ENCODE results near the gene FBXO45. TPM values are rescaled to one million over a fixed set of nuclear protein-coding genes. Genes with fewer than 3 reads are reported as not detected.
"Not testable (repeated sequence)": the region's sequence is repeated elsewhere in the genome, so short reads cannot be mapped to it uniquely, and the experiment has no call there.

FBXO45 gene
- polyA plus RNA-seq, 2 donors, result 4.1 to 7.0 TPM

GRCh38 chr3:196609343-196609775 is 40.9 kb downstream of the FBXO45 start:
- no peak overlapping the region for H3K4me3 ChIP-seq (ENCODE audit: low read depth in 1 of 2, low read length in 2 of 2)
- 15 to 16% methylated on average over 5 of the region's 5 CpGs for WGBS, 2 donors
- H3K27me3 ChIP-seq (ENCODE audit: control insufficient read depth in 1 of 2, insufficient read depth in 2 of 2, low read length in 2 of 2), result no peaks in the 10 kb centered on the region
- no peaks in the 10 kb centered on the region for H3K4me1 ChIP-seq (ENCODE audit: control insufficient read depth in 2 of 2, insufficient read depth in 2 of 2, low read length in 1 of 2)
- H3K36me3 ChIP-seq (ENCODE audit: control insufficient read depth in 2 of 2, insufficient read depth in 2 of 2, low read length in 1 of 2), result no peaks in the 10 kb centered on the region
- no peaks in the 10 kb centered on the region for H3K9me3 ChIP-seq (ENCODE audit: control insufficient read depth in 2 of 2, insufficient read depth in 1 of 2, low read depth in 1 of 2, low read length in 1 of 2)
- H3K27ac ChIP-seq (ENCODE audit: low read depth in 2 of 2, low read length in 1 of 2), result no peak overlapping the region

- Histone ChIP-seq H3K27ac (ENCODE audit: low read depth in 2 of 2, low read length in 1 of 2) (peak overlapping the region in 1 of 2 donors; percentile 40), H3K4me1 (ENCODE audit: control insufficient read depth in 2 of 2, insufficient read depth in 2 of 2, low read length in 1 of 2) (no peaks in the 10 kb centered on the region), H3K36me3 (ENCODE audit: control insufficient read depth in 2 of 2, insufficient read depth in 2 of 2, low read length in 1 of 2) (no peaks in the 10 kb centered on the region), H3K27me3 (ENCODE audit: control insufficient read depth in 1 of 2, insufficient read depth in 2 of 2, low read length in 2 of 2) (no peaks in the 10 kb centered on the region), H3K4me3 (ENCODE audit: low read depth in 1 of 2, low read length in 2 of 2) (no peak overlapping the region), H3K9me3 (ENCODE audit: control insufficient read depth in 2 of 2, insufficient read depth in 1 of 2, low read depth in 1 of 2, low read length in 1 of 2) (no peaks in the 10 kb centered on the region)
- 79 to 84% methylated on average over 6 of the region's 6 CpGs for WGBS, 2 donors
Measured at GRCh38 chr3:196609805-196610515, 41.5 kb downstream of the FBXO45 start.

- H3K4me1 ChIP-seq (ENCODE audit: control insufficient read depth in 2 of 2, insufficient read depth in 2 of 2, low read length in 1 of 2), result no peaks in the 10 kb centered on the region
- no peaks in the 10 kb centered on the region for H3K27me3 ChIP-seq (ENCODE audit: control insufficient read depth in 1 of 2, insufficient read depth in 2 of 2, low read length in 2 of 2)
- no peaks in the 10 kb centered on the region for H3K9me3 ChIP-seq (ENCODE audit: control insufficient read depth in 2 of 2, insufficient read depth in 1 of 2, low read depth in 1 of 2, low read length in 1 of 2)
- no peak overlapping the region for H3K4me3 ChIP-seq (ENCODE audit: low read depth in 1 of 2, low read length in 2 of 2)
- WGBS, 2 donors, result 59 to 73% methylated on average over 10 of the region's 10 CpGs
- H3K27ac ChIP-seq (ENCODE audit: low read depth in 2 of 2, low read length in 1 of 2), result peak overlapping the region in 1 of 2 donors; percentile 11
- no peaks in the 10 kb centered on the region for H3K36me3 ChIP-seq (ENCODE audit: control insufficient read depth in 2 of 2, insufficient read depth in 2 of 2, low read length in 1 of 2)
Measured at GRCh38 chr3:196611761-196612483, 43.5 kb downstream of the FBXO45 start.

- H3K4me1 ChIP-seq (ENCODE audit: control insufficient read depth in 2 of 2, insufficient read depth in 2 of 2, low read length in 1 of 2); H3K36me3 ChIP-seq (ENCODE audit: control insufficient read depth in 2 of 2, insufficient read depth in 2 of 2, low read length in 1 of 2): not testable (repeated sequence)
- 94% methylated on average over 6 of the region's 6 CpGs for WGBS, 2 donors
Measured at GRCh38 chr3:196615234-196615633, 46.8 kb downstream of the FBXO45 start.

GRCh38 chr3:196617256-196617655 is 48.8 kb downstream of the FBXO45 start:
- no peaks in the 10 kb centered on the region for H3K36me3 ChIP-seq (ENCODE audit: control insufficient read depth in 2 of 2, insufficient read depth in 2 of 2, low read length in 1 of 2)
- no peaks in the 10 kb centered on the region for H3K4me1 ChIP-seq (ENCODE audit: control insufficient read depth in 2 of 2, insufficient read depth in 2 of 2, low read length in 1 of 2)
- no peak overlapping the region for H3K27ac ChIP-seq (ENCODE audit: low read depth in 2 of 2, low read length in 1 of 2)
- H3K9me3 ChIP-seq (ENCODE audit: control insufficient read depth in 2 of 2, insufficient read depth in 1 of 2, low read depth in 1 of 2, low read length in 1 of 2), result no peaks in the 10 kb centered on the region
- H3K4me3 ChIP-seq (ENCODE audit: low read depth in 1 of 2, low read length in 2 of 2), result no peak overlapping the region
- H3K27me3 ChIP-seq (ENCODE audit: control insufficient read depth in 1 of 2, insufficient read depth in 2 of 2, low read length in 2 of 2), result no peaks in the 10 kb centered on the region
- 77 to 80% methylated on average over 5 of the region's 5 CpGs for WGBS, 2 donors

More at GRCh38 chr3:196615234-196615633, 46.8 kb downstream of the FBXO45 start:
- not testable (repeated sequence) for H3K27ac ChIP-seq (ENCODE audit: low read depth in 2 of 2, low read length in 1 of 2); H3K9me3 ChIP-seq (ENCODE audit: control insufficient read depth in 2 of 2, insufficient read depth in 1 of 2, low read depth in 1 of 2, low read length in 1 of 2); H3K4me3 ChIP-seq (ENCODE audit: low read depth in 1 of 2, low read length in 2 of 2); H3K27me3 ChIP-seq (ENCODE audit: control insufficient read depth in 1 of 2, insufficient read depth in 2 of 2, low read length in 2 of 2)

- H3K9me3 ChIP-seq (ENCODE audit: control insufficient read depth in 2 of 2, insufficient read depth in 1 of 2, low read depth in 1 of 2, low read length in 1 of 2), result no peaks in the 10 kb centered on the region
- H3K27me3 ChIP-seq (ENCODE audit: control insufficient read depth in 1 of 2, insufficient read depth in 2 of 2, low read length in 2 of 2), result no peaks in the 10 kb centered on the region
- no peak overlapping the region for H3K4me3 ChIP-seq (ENCODE audit: low read depth in 1 of 2, low read length in 2 of 2)
- H3K27ac ChIP-seq (ENCODE audit: low read depth in 2 of 2, low read length in 1 of 2), result peak overlapping the region; percentile 55 to 80
- WGBS, 2 donors, result 50 to 55% methylated on average over 5 of the region's 5 CpGs
- H3K4me1 ChIP-seq (ENCODE audit: control insufficient read depth in 2 of 2, insufficient read depth in 2 of 2, low read length in 1 of 2), result peaks cover 0 to 4% of the 10 kb centered on the region in 2 donors
- H3K36me3 ChIP-seq (ENCODE audit: control insufficient read depth in 2 of 2, insufficient read depth in 2 of 2, low read length in 1 of 2), result no peaks in the 10 kb centered on the region
Measured at GRCh38 chr3:196619223-196619622, 50.8 kb downstream of the FBXO45 start.

- WGBS, 2 donors, result 46% methylated on average over 2 to 3 of the region's 5 CpGs
- not testable (repeated sequence) for H3K27ac ChIP-seq (ENCODE audit: low read depth in 2 of 2, low read length in 1 of 2)
Measured at GRCh38 chr3:196619627-196620026, 51.2 kb downstream of the FBXO45 start.

GRCh38 chr3:196620161-196620604 is 51.7 kb downstream of the FBXO45 start:
- 55 to 72% methylated on average over 10 of the region's 10 CpGs for WGBS, 2 donors

More at GRCh38 chr3:196619627-196620026, 51.2 kb downstream of the FBXO45 start:
- H3K9me3 ChIP-seq (ENCODE audit: control insufficient read depth in 2 of 2, insufficient read depth in 1 of 2, low read depth in 1 of 2, low read length in 1 of 2); H3K4me3 ChIP-seq (ENCODE audit: low read depth in 1 of 2, low read length in 2 of 2); H3K4me1 ChIP-seq (ENCODE audit: control insufficient read depth in 2 of 2, insufficient read depth in 2 of 2, low read length in 1 of 2); H3K36me3 ChIP-seq (ENCODE audit: control insufficient read depth in 2 of 2, insufficient read depth in 2 of 2, low read length in 1 of 2); H3K27me3 ChIP-seq (ENCODE audit: control insufficient read depth in 1 of 2, insufficient read depth in 2 of 2, low read length in 2 of 2): not testable (repeated sequence)

GRCh38 chr3:196620684-196621083 is 52.2 kb downstream of the FBXO45 start:
- Histone ChIP-seq H3K4me3 (ENCODE audit: low read depth in 1 of 2, low read length in 2 of 2) (no peak overlapping the region), H3K27ac (ENCODE audit: low read depth in 2 of 2, low read length in 1 of 2) (no peak overlapping the region), H3K27me3 (ENCODE audit: control insufficient read depth in 1 of 2, insufficient read depth in 2 of 2, low read length in 2 of 2) (no peaks in the 10 kb centered on the region), H3K4me1 (ENCODE audit: control insufficient read depth in 2 of 2, insufficient read depth in 2 of 2, low read length in 1 of 2) (peaks cover 0 to 4% of the 10 kb centered on the region in 2 donors), H3K36me3 (ENCODE audit: control insufficient read depth in 2 of 2, insufficient read depth in 2 of 2, low read length in 1 of 2) (no peaks in the 10 kb centered on the region), H3K9me3 (ENCODE audit: control insufficient read depth in 2 of 2, insufficient read depth in 1 of 2, low read depth in 1 of 2, low read length in 1 of 2) (no peaks in the 10 kb centered on the region)
- WGBS, 2 donors, result 59 to 60% methylated on average over 2 of the region's 2 CpGs

More at GRCh38 chr3:196620161-196620604, 51.7 kb downstream of the FBXO45 start:
- H3K36me3 ChIP-seq (ENCODE audit: control insufficient read depth in 2 of 2, insufficient read depth in 2 of 2, low read length in 1 of 2), result no peaks in the 10 kb centered on the region
- H3K4me1 ChIP-seq (ENCODE audit: control insufficient read depth in 2 of 2, insufficient read depth in 2 of 2, low read length in 1 of 2), result peaks cover 0 to 4% of the 10 kb centered on the region in 2 donors
- H3K4me3 ChIP-seq (ENCODE audit: low read depth in 1 of 2, low read length in 2 of 2), result no peak overlapping the region
- H3K27me3 ChIP-seq (ENCODE audit: control insufficient read depth in 1 of 2, insufficient read depth in 2 of 2, low read length in 2 of 2), result no peaks in the 10 kb centered on the region
- peak overlapping the region; percentile 42 to 65 for H3K27ac ChIP-seq (ENCODE audit: low read depth in 2 of 2, low read length in 1 of 2)
- no peaks in the 10 kb centered on the region for H3K9me3 ChIP-seq (ENCODE audit: control insufficient read depth in 2 of 2, insufficient read depth in 1 of 2, low read depth in 1 of 2, low read length in 1 of 2)

All from esophagus (tissue), 2 donors.